Stomach (tissue), 9 donors: ENCODE measurements around the gene BDH1. TPM values are rescaled to one million over a fixed set of nuclear protein-coding genes. Genes with fewer than 3 reads are reported as not detected.

Source experiments
- DNase-seq, 2 donors: peaks; one replicate each; pipeline versions ENCODE4 v3.0.0 to v3.0.0-alpha.2; 2013 to 2019
- H3K27ac ChIP-seq, 5 donors: fragments of 200-600 bp in 4 of 5; sonication (generic) in 4 of 5; one replicate each; pipeline ENCODE4 v1.5.1; 2013 to 2019; ENCODE audit warnings: mild to moderate bottlenecking in 1 of 5, moderate library complexity in 1 of 5
- H3K27me3 ChIP-seq, 3 donors: fragments of 200-600 bp; sonication (generic); one replicate each; pipeline ENCODE4 v1.5.1; 2017 to 2019; ENCODE audit warnings: mixed run types in 1 of 3
- H3K36me3 ChIP-seq, 4 donors: fragments of 200-600 bp; sonication (generic); 1 replicate in 3 of 4; 2 replicates in 1 of 4; pipeline ENCODE4 v1.5.1; 2016 to 2019
- H3K4me1 ChIP-seq, 4 donors: fragments of 200-600 bp; sonication (generic); one replicate each; pipeline ENCODE4 v1.5.1; 2016 to 2019
- H3K4me3 ChIP-seq, 4 donors: fragments of 200-600 bp; sonication (generic) in 3 of 4; one replicate each; pipeline ENCODE4 v1.5.1; 2016 to 2019; ENCODE audit warnings: mild to moderate bottlenecking in 1 of 4
- H3K9me3 ChIP-seq, 4 donors: fragments of 200-600 bp; sonication (generic); one replicate each; pipeline ENCODE4 v1.5.1; 2016 to 2019
- CTCF ChIP-seq, 7 experiments: fragments of 450-650 bp in 4 of 7; fragments of 200-600 bp in 3 of 7; sonication (generic) in 3 of 7; IDR thresholded peaks; one replicate each; pipeline ENCODE4 v1.5.1; 2016 to 2019; ENCODE audit warnings: antibody characterized with exemption in 7 of 7, control low read depth in 2 of 7, mild to moderate bottlenecking in 1 of 7
- EP300 ChIP-seq: sonication (generic); formaldehyde crosslinking; IDR thresholded peaks from one replicate; pipeline ENCODE4 v1.6.1; 2017; ENCODE audit warnings: antibody characterized with exemption
- POLR2A ChIP-seq, 4 donors: fragments of 450-650 bp; IDR thresholded peaks; one replicate each; pipeline ENCODE4 v1.6.1; 2016; ENCODE audit warnings: antibody characterized with exemption in 4 of 4, control low read depth in 2 of 4, mild to moderate bottlenecking in 1 of 4, moderate library complexity in 1 of 4
- POLR2AphosphoS5 ChIP-seq, 3 donors: sonication (generic); formaldehyde crosslinking; IDR thresholded peaks; one replicate each; pipeline ENCODE4 v1.6.1; 2016; ENCODE audit warnings: antibody characterized with exemption in 3 of 3
- WGBS, 5 donors: extraction: QIAGEN DNeasy Blood & Tissue Kit in 3 of 5; methylation state at CpG; one replicate each; pipeline versions ENCODE4 v1.1.5 to v1.1.7; 2013 to 2018; 5-methylcytosine and 5-hydroxymethylcytosine counted together
- intact Hi-C: fragments of 100-400 bp; cut with DNase I; formaldehyde crosslinking; loops from one replicate; pipeline ENCODE4 v1.15.1; 2023; ENCODE audit warnings: low total_unique reads
- polyA plus RNA-seq, 3 donors: library from polyadenylated mRNA; stranded (reverse); fragments of 200-250 nt; gene quantifications; one replicate each; pipeline ENCODE4 v1.2.3, GENCODE V29; 2013
- small RNA-seq, 4 donors: library from RNA; depleted of rRNA; stranded (forward); fragments of <200 nt; gene quantifications; one replicate each; pipeline ENCODE3, GENCODE V24; 2016
- total RNA-seq, 5 donors: library from RNA; depleted of rRNA; stranded (reverse); fragments of >200 nt; gene quantifications; one replicate each; pipeline versions ENCODE4 v1.1.0 to v1.2.3, GENCODE V29; 2014 to 2016
- donor health status: healthy with polysubstance abuse.
- donor health status: Bipolar disorder and iron deficiency.
- donor health status: healthy.

BDH1 gene
- total and polyA plus RNA-seq, 8 donors: 3.5 to 128 (median 20.6) TPM

GRCh38 chr3:197463279-197463678 is 92.5 kb downstream of the BDH1 start:
- intact Hi-C loops: no loop called here

GRCh38 chr3:197462808-197463207 is 93.0 kb downstream of the BDH1 start:
- Histone ChIP-seq H3K4me3 (no peak overlapping the region), H3K27ac (no peak overlapping the region), H3K4me1 (peaks cover 1 to 31% (median 12%) of the 10 kb centered on the region in 4 donors), H3K36me3 (no peaks in the 10 kb centered on the region), H3K27me3 (no peaks in the 10 kb centered on the region), H3K9me3 (no peaks in the 10 kb centered on the region)
- no peak for DNase-seq
- 78 to 82% (median 80%) methylated on average over 7 of the region's 7 CpGs for WGBS, 5 donors
- intact Hi-C loops: no loop called here
- TF ChIP-seq POLR2AphosphoS5 (IDR thresholded peaks at IDR 0.05) (no peak), EP300 (no peak), POLR2A (IDR thresholded peaks at IDR 0.05) (no peak), CTCF (IDR thresholded peaks at IDR 0.05) (no peak)

More at GRCh38 chr3:197463279-197463678, 92.5 kb downstream of the BDH1 start:
- peaks cover 0 to 28% (median 13%) of the 10 kb centered on the region in 4 donors for H3K4me1 ChIP-seq
- no peaks in the 10 kb centered on the region for H3K36me3 ChIP-seq
- H3K9me3 ChIP-seq: no peaks in the 10 kb centered on the region
- no peak overlapping the region for H3K27ac ChIP-seq
- TF ChIP-seq EP300 (no peak), CTCF (IDR thresholded peaks at IDR 0.05) (no peak), POLR2A (IDR thresholded peaks at IDR 0.05) (no peak), POLR2AphosphoS5 (IDR thresholded peaks at IDR 0.05) (no peak)
- no peaks in the 10 kb centered on the region for H3K27me3 ChIP-seq
- DNase-seq: no peak
- H3K4me3 ChIP-seq: no peak overlapping the region
- 49 to 61% (median 51%) methylated on average over 3 of the region's 3 CpGs for WGBS, 5 donors

GRCh38 chr3:197460639-197461038 is 95.1 kb downstream of the BDH1 start:
- Histone ChIP-seq H3K9me3 (no peaks in the 10 kb centered on the region), H3K36me3 (no peaks in the 10 kb centered on the region), H3K27ac (no peak overlapping the region), H3K4me1 (peaks cover 9 to 27% (median 20%) of the 10 kb centered on the region in 4 donors), H3K27me3 (no peaks in the 10 kb centered on the region), H3K4me3 (no peak overlapping the region)
- no peak for DNase-seq
- TF ChIP-seq POLR2AphosphoS5 (IDR thresholded peaks at IDR 0.05) (no peak), POLR2A (IDR thresholded peaks at IDR 0.05) (no peak), EP300 (no peak), CTCF (IDR thresholded peaks at IDR 0.05) (no peak)
- intact Hi-C loops: no loop called here
- WGBS, 5 donors: 74 to 85% (median 79%) methylated on average over 6 of the region's 6 CpGs

GRCh38 chr3:197460002-197460401 is 95.8 kb downstream of the BDH1 start:
- H3K36me3 ChIP-seq: no peaks in the 10 kb centered on the region
- H3K27ac ChIP-seq: no peak overlapping the region
- no peak for DNase-seq
- intact Hi-C loops: no loop called here
- 53 to 82% (median 70%) methylated on average over 10 to 13 of the region's 13 CpGs for WGBS, 5 donors
- H3K27me3 ChIP-seq: no peaks in the 10 kb centered on the region
- no peaks in the 10 kb centered on the region for H3K9me3 ChIP-seq
- no peak overlapping the region for H3K4me3 ChIP-seq
- TF ChIP-seq POLR2AphosphoS5 (IDR thresholded peaks at IDR 0.05) (no peak), CTCF (IDR thresholded peaks at IDR 0.05) (no peak), EP300 (no peak), POLR2A (IDR thresholded peaks at IDR 0.05) (no peak)
- peaks cover 9 to 28% (median 20%) of the 10 kb centered on the region in 4 donors for H3K4me1 ChIP-seq

Small RNA genes lying within 50 kb of the gene (small RNA-seq; reads per million reads assigned to genes)
- gene AC132008.1: 0 reads per million in 4 donors

Other genes with a start within 250 kb of the BDH1 start
- 10 to 100 TPM; 15.2 to 96.8 (median 67.0) TPM for gene RUBCN, start 180.9 kb upstream of the BDH1 start, total RNA-seq
- gene RUBCN, start 180.9 kb upstream of the BDH1 start, polyA plus RNA-seq: 1 to 10 TPM; 5.4 to 6.5 (median 6.1) TPM
- gene FYTTD1, start 193.9 kb upstream of the BDH1 start, total RNA-seq: 10 to 100 TPM; 26.3 to 47.0 (median 38.5) TPM
- gene FYTTD1, start 193.9 kb upstream of the BDH1 start, polyA plus RNA-seq: 10 to 100 TPM in 2 of 3 donors, 1 to 10 TPM in 1; 9.4 to 21.1 (median 15.5) TPM
- 100 to 1,000 TPM in 1 of 5 donors, 10 to 100 TPM in 4; 28.7 to 117 (median 47.3) TPM for gene LRCH3, start 235.3 kb upstream of the BDH1 start, total RNA-seq
- gene LRCH3, start 235.3 kb upstream of the BDH1 start, polyA plus RNA-seq: 1 to 10 TPM; 5.9 to 6.7 (median 6.6) TPM